PC-9 (cell line): ENCODE data around the gene LRP1B. TPM values are rescaled to one million over a fixed set of nuclear protein-coding genes. Genes with fewer than 3 reads are reported as not detected.

Source experiments
- BruUV-seq: library from RNA; stranded (reverse); fragments of 400-500 nt; replicated peaks from 2 replicates; lab custom pipeline; 2021; lab: Mats Ljungman, UMichigan
- CTCF ChIA-PET: fragments of 300-600 bp; sonication (Branson Sonifier 250); formaldehyde crosslinking; loops from one replicate; lab custom pipeline; 2022; ENCODE audit warnings: antibody characterized with exemption; lab: Charles Lee
- POLR2A ChIA-PET: fragments of 300-600 bp; sonication (Branson Sonifier 250); formaldehyde crosslinking; loops from one replicate; lab custom pipeline; 2022; ENCODE audit warnings: antibody characterized with exemption; ENCODE audit not compliant: unreplicated experiment; lab: Charles Lee
- DNase-seq, 2 experiments: peaks; one replicate each; pipeline versions ENCODE4 v3.0.0 to v3.0.0-alpha.2; 2015 to 2022; ENCODE audit warnings: mixed read lengths in 1 of 2
- H2AFZ ChIP-seq: fragments of 200-600 bp; sonication (generic); 2 replicates; pipeline ENCODE4 v1.8.1; 2017; ENCODE audit warnings: antibody characterized with exemption
- H3F3A ChIP-seq: fragments of 200-600 bp; sonication (generic); 2 replicates; pipeline ENCODE4 v1.8.1; 2017; ENCODE audit warnings: antibody characterized with exemption, mild to moderate bottlenecking, low read depth; ENCODE audit not compliant: insufficient read depth
- H3K27ac ChIP-seq: fragments of 200-600 bp; sonication (generic); 2 replicates; pipeline ENCODE4 v1.6.1; 2016; ENCODE audit warnings: mixed run types
- H3K27me3 ChIP-seq: fragments of 200-600 bp; sonication (generic); 2 replicates; pipeline ENCODE4 v1.6.1; 2016; ENCODE audit warnings: low read depth, mixed run types; ENCODE audit not compliant: insufficient read depth
- H3K36me3 ChIP-seq: fragments of 200-600 bp; sonication (generic); 2 replicates; pipeline ENCODE4 v1.6.1; 2016; ENCODE audit warnings: low read depth, mixed run types
- H3K4me1 ChIP-seq: fragments of 200-600 bp; sonication (generic); replicated peaks from 2 replicates; pipeline ENCODE4 v1.6.1; 2016; ENCODE audit warnings: mixed run types; ENCODE audit not compliant: insufficient read depth
- H3K4me2 ChIP-seq: fragments of 200-600 bp; sonication (generic); 2 replicates; pipeline ENCODE4 v1.6.1; 2017; ENCODE audit warnings: mixed run types
- H3K4me3 ChIP-seq: fragments of 200-600 bp; sonication (generic); 2 replicates; pipeline ENCODE4 v1.6.1; 2016; ENCODE audit warnings: mixed run types
- H3K79me2 ChIP-seq: fragments of 200-600 bp; sonication (generic); 2 replicates; pipeline ENCODE4 v1.6.1; 2017; ENCODE audit warnings: low read depth, mixed run types
- H3K9me2 ChIP-seq: fragments of 200-600 bp; sonication (generic); 2 replicates; pipeline ENCODE4 v1.8.1; 2017; ENCODE audit warnings: mild to moderate bottlenecking; ENCODE audit not compliant: insufficient read depth
- H3K9me3 ChIP-seq: fragments of 200-600 bp; sonication (generic); 2 replicates; pipeline ENCODE4 v1.8.1; 2016; ENCODE audit warnings: low read depth; ENCODE audit not compliant: insufficient read depth
- H4K20me1 ChIP-seq: fragments of 200-600 bp; sonication (generic); 2 replicates; pipeline ENCODE4 v1.8.1; 2017; ENCODE audit not compliant: insufficient read depth
- EZH2 ChIP-seq: fragments of 200-600 bp; sonication (generic); IDR thresholded peaks from 2 replicates; pipeline ENCODE4 v1.8.0; 2017; ENCODE audit warnings: antibody characterized with exemption, low read depth
- intact Hi-C: fragments of 100-400 bp; cut with micrococcal nuclease; formaldehyde crosslinking; loops from one replicate; pipeline ENCODE4 v1.10.0; 2022; ENCODE audit not compliant: unreplicated experiment
- total RNA-seq: library from RNA; stranded (reverse); gene quantifications from 2 replicates; pipeline ENCODE4 v1.2.3, GENCODE V29; 2021
- TF ChIP-seq, protein P1 (sequence below): fragments of 200-600 bp; sonication (generic); conservative IDR thresholded peaks from 2 replicates; pipeline ENCODE4 v1.6.1; 2017; ENCODE audit warnings: mixed run types, antibody characterized with exemption, mild to moderate bottlenecking, moderate library complexity

LRP1B gene
- total RNA-seq, 1 experiment from 2014 or later, result 1.7 TPM

- H3K27me3 ChIP-seq, result no peaks in the 10 kb centered on the region
- no peaks in the 10 kb centered on the region for H3F3A ChIP-seq
- no peaks in the 10 kb centered on the region for H3K36me3 ChIP-seq
- ChIA-PET POLR2A (no interaction called here), CTCF (no interaction called here)
- H3K27ac ChIP-seq, result no peak overlapping the region
- no peak overlapping the region for H3K4me3 ChIP-seq
- intact Hi-C loops, result no loop called here
- no peaks in the 10 kb centered on the region for H3K4me1 ChIP-seq
- TF ChIP-seq EZH2, result no peak
- TF ChIP-seq, protein P1, sequence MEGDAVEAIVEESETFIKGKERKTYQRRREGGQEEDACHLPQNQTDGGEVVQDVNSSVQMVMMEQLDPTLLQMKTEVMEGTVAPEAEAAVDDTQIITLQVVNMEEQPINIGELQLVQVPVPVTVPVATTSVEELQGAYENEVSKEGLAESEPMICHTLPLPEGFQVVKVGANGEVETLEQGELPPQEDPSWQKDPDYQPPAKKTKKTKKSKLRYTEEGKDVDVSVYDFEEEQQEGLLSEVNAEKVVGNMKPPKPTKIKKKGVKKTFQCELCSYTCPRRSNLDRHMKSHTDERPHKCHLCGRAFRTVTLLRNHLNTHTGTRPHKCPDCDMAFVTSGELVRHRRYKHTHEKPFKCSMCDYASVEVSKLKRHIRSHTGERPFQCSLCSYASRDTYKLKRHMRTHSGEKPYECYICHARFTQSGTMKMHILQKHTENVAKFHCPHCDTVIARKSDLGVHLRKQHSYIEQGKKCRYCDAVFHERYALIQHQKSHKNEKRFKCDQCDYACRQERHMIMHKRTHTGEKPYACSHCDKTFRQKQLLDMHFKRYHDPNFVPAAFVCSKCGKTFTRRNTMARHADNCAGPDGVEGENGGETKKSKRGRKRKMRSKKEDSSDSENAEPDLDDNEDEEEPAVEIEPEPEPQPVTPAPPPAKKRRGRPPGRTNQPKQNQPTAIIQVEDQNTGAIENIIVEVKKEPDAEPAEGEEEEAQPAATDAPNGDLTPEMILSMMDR, result no peak
- H4K20me1 ChIP-seq, result no peaks in the 10 kb centered on the region
- DNase-seq, result no peak
- H3K4me2 ChIP-seq, result no peak overlapping the region
- H3K9me2 ChIP-seq, result no peaks in the 10 kb centered on the region
- no peaks in the 10 kb centered on the region for H3K9me3 ChIP-seq
- H2AFZ ChIP-seq, result no peak overlapping the region
- no TSS peak for BruUV-seq
- H3K79me2 ChIP-seq, result no peaks in the 10 kb centered on the region
These were observed 82.2 kb downstream of the LRP1B start for GRCh38 chr2:142048581-142048980.

GRCh38 chr2:142045641-142046040 is 85.2 kb downstream of the LRP1B start:
- DNase-seq, result no peak
- H2AFZ ChIP-seq, result no peak overlapping the region
- no peak overlapping the region for H3K4me2 ChIP-seq
- H3K4me1 ChIP-seq, result peaks cover 8% of the 10 kb centered on the region; the same call in 1 of the 2 replicates
- TF ChIP-seq EZH2, result no peak
- TF ChIP-seq, protein P1, result no peak
- CTCF ChIA-PET, result no interaction called here
- H3F3A ChIP-seq, result no peaks in the 10 kb centered on the region
- no peaks in the 10 kb centered on the region for H3K9me3 ChIP-seq
- no peaks in the 10 kb centered on the region for H3K27me3 ChIP-seq
- H3K9me2 ChIP-seq, result no peaks in the 10 kb centered on the region
- H3K36me3 ChIP-seq, result no peaks in the 10 kb centered on the region
- POLR2A ChIA-PET, result no interaction called here
- H3K27ac ChIP-seq, result no peak overlapping the region
- H4K20me1 ChIP-seq, result no peaks in the 10 kb centered on the region
- H3K79me2 ChIP-seq, result no peaks in the 10 kb centered on the region
- intact Hi-C loops, result no loop called here
- no peak overlapping the region for H3K4me3 ChIP-seq
- BruUV-seq, result no TSS peak

DNA sequence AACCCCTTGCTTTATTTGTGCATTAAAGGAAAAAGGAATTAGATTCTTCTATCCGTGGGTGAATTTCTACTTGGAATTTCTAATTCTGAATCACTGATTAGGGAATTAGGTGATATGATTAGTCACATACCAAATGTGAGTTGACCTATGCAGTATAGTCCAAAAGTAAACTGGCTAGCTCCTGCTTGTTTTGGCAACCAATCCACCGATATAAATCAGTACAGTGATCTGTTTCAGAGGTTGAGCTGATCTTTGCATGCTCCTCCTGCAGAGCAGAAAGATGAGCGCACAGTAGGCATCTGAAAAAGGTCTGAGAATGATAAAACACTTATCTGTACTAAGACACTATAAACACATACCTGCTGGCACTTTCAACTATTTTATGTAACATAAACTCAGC is 86.6 kb downstream of the LRP1B start:
- Histone ChIP-seq H3K79me2 (no peaks in the 10 kb centered on the region), H3K4me2 (no peak overlapping the region), H3K27ac (no peak overlapping the region), H3K9me2 (no peaks in the 10 kb centered on the region), H4K20me1 (no peaks in the 10 kb centered on the region), H3K9me3 (no peaks in the 10 kb centered on the region), H3K36me3 (no peaks in the 10 kb centered on the region), H3K27me3 (no peaks in the 10 kb centered on the region), H3K4me3 (no peak overlapping the region), H2AFZ (no peak overlapping the region), H3K4me1 (peaks cover 8% of the 10 kb centered on the region; the same call in 1 of the 2 replicates), H3F3A (no peaks in the 10 kb centered on the region)
- DNase-seq, result no peak
- intact Hi-C loops, result no loop called here
- no peak for TF ChIP-seq EZH2
- TF ChIP-seq, protein P1, result no peak
- no TSS peak for BruUV-seq
- POLR2A ChIA-PET, result no interaction called here
- CTCF ChIA-PET, result no interaction called here
